Right ventricle myocardium inferior (tissue), 1 donor: ENCODE measurements around the gene ADAT3. TPM values are rescaled to one million over a fixed set of nuclear protein-coding genes. Genes with fewer than 3 reads are reported as not detected.

ENCODE experiments used
- ATAC-seq: fragments of 200-7000 bp; cut with Tn5 transposase; one replicate; pipeline ENCODE4 v1.9.1; 2020; ENCODE audit warnings: mild to moderate bottlenecking, moderate library complexity
- DNase-seq: peaks from one replicate; pipeline ENCODE4 v3.0.0; 2021; ENCODE audit errors: missing footprints
- intact Hi-C: fragments of 100-400 bp; cut with DNase I; formaldehyde crosslinking; loops from one replicate; pipeline ENCODE4 v1.11.0; 2022
- long read RNA-seq: library from polyadenylated mRNA; unstranded; transcript quantifications from one replicate; pipeline ENCODE4 v2.0.0, GENCODE V29; 2021
- total RNA-seq: library from RNA; stranded (reverse); fragmentation: NEBNext Ultra II Directional; extraction: Animal tissue kit (Norgen Biotek cat#: 25700); gene quantifications from one replicate; pipeline ENCODE4 v1.2.1, GENCODE V29; 2021
- donor health status: DM: no; HTN: yes; CAD: no; lungs with severe emphysema.

The ADAT3 gene
- total RNA-seq, result 1.6 TPM
- long read RNA-seq, partial matches to known transcripts, result 0 of 2 reads
- long read RNA-seq, other reads (novel, unspliced or antisense), result 2 of 2 reads

GRCh38 chr19:1905110-1905862, at the start of gene ADAT3, which contains the start of gene SCAMP4:
Gene ADAT3, plus strand, starts transcription at chr19:1905399. Its CDS starts 6,649 bp downstream, at chr19:1912048.
Gene SCAMP4, plus strand, starts transcription at chr19:1905399. Its CDS starts 9,621 bp downstream, at chr19:1915020.
- DNase-seq (peak; percentile 100), ATAC-seq (peak; percentile 98)
- intact Hi-C loops, result no loop called here

GRCh38 chr19:1855828-1856255, 49.4 kb upstream of the ADAT3 start:
- ATAC-seq, result no peak

GRCh38 chr19:1856345-1856697, 48.9 kb upstream of the ADAT3 start:
- no peak for DNase-seq
- no peak for ATAC-seq
- intact Hi-C loops, result no loop called here

More at GRCh38 chr19:1855828-1856255, 49.4 kb upstream of the ADAT3 start:
- intact Hi-C loops, result no loop called here
- no peak for DNase-seq

- DNase-seq, result peak; percentile 92
- intact Hi-C loops, result no loop called here
- peak; percentile 23 for ATAC-seq
Measured at GRCh38 chr19:1856698-1857603, 48.2 kb upstream of the ADAT3 start.

DNA sequence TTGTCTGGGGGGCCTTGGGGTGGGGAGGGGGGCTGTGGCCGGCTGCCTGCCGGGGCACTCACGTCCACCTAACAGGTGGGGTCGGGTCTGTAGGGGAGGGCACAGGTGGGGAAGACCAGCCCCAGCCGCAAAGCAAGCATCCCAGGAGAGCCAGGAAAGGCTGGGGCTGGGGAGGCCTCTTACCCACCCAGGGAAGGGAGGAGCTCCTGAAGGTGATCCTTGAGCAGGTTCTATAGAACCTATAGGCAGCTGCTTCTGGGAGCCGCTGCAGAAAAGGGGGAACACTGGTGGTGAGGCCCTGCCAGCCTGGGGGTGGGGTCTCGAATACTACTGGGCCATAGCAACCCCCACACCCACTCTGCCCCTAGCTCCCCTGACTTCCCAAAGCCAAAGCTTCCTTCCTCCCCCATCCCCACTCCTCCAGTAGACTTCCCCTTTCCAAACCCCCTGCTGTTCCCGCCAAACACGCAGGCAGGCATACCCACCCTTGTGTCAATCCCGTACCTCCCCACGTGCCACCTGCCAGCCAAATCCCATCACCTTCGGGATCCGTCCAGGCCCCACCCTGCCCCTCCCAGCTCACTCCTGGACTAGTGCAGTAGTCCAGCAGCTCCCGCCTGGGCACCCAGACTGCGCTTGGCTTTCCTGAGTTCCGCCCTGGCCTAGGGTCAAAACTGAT, 47.4 kb upstream of the ADAT3 start:
- intact Hi-C loops, result no loop called here
- ATAC-seq, result no peak
- DNase-seq, result peak; percentile 62

DNA sequence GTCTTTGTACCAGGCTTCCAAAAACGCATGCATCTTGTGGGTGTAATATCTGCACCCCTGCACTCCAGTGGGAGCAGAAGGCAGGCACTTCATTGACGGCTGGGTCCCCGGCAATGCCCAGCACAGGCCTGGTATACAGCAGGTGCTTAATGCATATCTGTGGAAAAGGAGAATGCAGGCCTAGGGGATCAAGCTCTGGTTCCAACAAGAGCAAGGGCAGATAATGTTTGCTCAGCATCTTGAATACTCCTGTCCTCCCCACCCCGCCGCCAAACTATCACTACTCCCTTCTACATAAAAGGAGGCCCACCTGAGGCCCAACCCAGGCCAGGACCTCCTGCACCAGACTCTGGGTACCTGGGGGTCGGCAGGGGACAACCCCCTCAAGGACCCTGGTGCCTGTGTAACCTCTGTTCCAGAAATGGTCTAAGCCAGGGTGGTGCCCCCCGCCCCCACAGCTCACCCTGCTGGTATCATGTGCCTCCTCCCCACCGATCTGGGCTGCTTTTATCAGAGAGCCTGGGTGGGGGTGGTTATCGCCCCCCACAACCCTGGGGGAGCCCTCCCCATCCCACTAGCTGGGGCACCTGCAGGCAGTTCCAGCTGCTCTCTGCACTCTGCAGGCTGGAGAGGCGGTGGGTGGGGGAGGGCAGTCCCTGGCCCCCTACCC, 46.7 kb upstream of the ADAT3 start:
- intact Hi-C loops, result no loop called here
- ATAC-seq (no peak), DNase-seq (no peak)

- ATAC-seq, result no peak
- DNase-seq, result no peak
- intact Hi-C loops, result no loop called here
Measured at GRCh38 chr19:1859331-1859781, 45.8 kb upstream of the ADAT3 start.

- intact Hi-C loops, result no loop called here
Measured at GRCh38 chr19:1860042-1860775, 45.0 kb upstream of the ADAT3 start.

DNA sequence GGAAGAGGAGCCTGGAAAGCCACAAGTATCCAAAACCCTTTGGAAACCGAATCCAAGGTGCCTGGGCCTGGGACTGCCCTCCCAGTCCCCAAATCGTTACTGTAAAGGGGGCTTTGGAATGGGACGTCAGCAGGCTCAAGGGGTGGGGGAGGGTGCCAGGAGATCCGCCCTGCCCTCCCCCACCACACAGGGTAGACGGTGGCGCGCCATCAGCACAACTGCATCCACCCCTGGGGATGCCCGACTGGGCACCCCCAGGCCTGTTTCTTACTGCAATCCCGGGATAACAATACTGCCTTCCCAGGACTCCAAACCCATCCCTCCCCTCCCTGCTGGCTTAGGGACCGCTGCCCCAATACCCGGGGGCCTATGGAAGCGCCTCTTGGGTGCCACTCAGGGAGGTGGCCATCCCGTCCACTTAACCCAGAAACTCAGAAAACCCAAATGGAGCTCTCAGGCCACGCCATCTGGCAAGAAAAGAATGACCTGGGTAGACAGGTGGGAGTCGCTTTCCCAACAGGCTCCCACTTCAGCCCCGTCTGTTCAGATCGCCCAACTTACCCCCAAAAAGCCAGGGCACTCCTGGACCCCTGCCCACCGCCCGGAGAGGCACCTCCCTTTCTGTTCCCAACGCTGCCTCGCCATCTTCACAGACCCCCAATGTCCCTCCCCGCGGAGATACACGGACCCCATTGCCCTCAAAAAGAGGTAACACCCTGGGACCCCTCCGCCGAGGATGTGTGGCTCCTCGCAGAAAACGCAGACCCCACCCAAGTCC, 44.2 kb upstream of the ADAT3 start:
- DNase-seq (no peak), ATAC-seq (no peak)
- intact Hi-C loops, result no loop called here

More at GRCh38 chr19:1860042-1860775, 45.0 kb upstream of the ADAT3 start:
- DNase-seq, result no peak
- ATAC-seq, result no peak

GRCh38 chr19:1861599-1862031, 43.6 kb upstream of the ADAT3 start:
- ATAC-seq (no peak), DNase-seq (no peak)
- intact Hi-C loops, result no loop called here

GRCh38 chr19:1862068-1862423, 43.2 kb upstream of the ADAT3 start:
- intact Hi-C loops, result no loop called here
- DNase-seq, result no peak
- ATAC-seq, result no peak

DNA sequence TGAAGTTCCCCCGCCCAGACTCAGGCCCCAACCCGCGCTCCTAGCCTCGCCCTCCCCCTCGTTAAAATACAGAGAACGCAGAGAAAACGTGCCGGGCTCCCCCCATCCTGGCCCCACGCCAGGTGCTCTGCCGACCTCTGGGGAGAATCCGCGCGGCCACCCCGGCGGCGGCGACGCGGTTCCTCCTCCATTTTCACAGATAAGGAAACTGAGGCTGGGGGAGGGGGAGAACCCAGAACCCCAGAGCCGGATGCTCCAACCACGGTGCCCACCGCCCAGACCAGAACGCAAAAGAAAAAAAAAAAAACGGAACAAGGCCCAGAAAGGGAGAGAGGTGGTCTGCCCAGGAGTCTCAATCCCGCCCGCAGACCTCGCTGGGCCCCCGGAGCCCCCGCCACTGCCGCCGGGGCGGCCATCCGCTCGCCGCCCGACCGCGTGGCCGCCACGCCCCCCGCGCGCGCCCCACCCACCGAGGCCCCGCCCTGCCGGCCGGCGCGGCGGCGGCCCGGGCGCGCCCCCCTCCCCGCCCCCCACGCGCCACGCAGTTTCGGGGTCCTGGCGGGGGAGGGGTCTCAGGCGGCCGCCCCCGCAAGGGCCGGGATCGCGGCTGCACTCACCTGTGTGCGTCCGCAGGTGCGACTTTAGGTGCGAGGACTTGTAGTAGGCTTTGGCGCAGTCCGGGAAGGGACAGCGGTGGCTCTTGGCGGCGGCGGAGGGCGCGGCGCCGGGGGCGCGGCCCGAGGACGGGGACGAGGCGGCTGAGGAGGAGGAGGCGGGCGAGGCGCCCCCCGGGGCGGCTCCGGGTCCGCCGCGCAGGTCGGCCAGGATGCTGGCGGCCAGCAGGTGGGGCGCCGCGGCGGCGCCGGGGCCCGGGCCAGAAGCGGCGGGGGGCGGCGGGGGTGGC, 42.5 kb upstream of the ADAT3 start:
- intact Hi-C loops, result no loop called here

GRCh38 chr19:1863328-1863637, 41.9 kb upstream of the ADAT3 start, which contains the start of gene KLF16:
Gene KLF16, minus strand, starts transcription at chr19:1863579. Its CDS starts 82 bp downstream, at chr19:1863497.
- no peak for ATAC-seq
- no peak for DNase-seq
- intact Hi-C loops, result no loop called here

More for the DNA sequence above, 42.5 kb upstream of the ADAT3 start:
- DNase-seq (no peak), ATAC-seq (no peak)

- intact Hi-C loops, result loop anchor here (2.0 kb wide), 1 partner anchor 65 kb away; no protein-coding TSS in a partner anchor
- peak; percentile 86 for ATAC-seq
- peak; percentile 96 for DNase-seq
Measured at GRCh38 chr19:1863638-1864479, 41.3 kb upstream of the ADAT3 start.

DNA sequence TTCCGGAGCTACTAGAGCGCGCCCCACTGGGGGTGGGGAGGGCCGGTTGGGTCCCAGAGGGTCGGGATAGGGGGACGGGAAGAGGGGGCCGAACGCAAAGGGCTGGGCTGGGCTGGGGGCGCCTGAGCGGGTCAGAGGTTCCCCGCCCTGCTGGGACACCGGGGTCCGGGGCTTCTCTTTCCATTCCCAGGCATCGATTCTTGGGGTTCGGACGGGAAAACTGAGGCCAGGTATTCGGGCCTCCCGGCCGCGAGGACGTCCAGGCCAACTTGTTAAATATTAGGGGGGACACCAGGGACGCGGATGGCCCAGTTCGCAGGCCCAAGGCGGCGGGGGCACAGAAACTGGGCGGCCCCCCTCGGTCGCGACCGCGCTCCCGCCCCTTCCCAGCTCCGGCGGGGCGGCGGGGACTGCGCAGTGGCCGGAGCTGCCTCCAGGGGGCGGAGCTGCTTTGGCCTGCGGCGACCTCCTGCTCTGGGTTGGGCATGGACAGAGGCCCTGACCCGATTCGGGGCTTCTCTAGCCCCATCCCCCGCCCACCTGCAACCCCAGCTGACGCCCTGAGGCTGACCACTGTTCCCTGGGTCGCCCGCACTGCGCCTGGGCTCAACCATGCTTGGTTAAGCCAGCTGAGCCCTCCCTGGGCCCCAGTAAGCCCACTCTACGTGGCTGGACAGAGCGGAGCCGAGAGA, 40.6 kb upstream of the ADAT3 start:
- intact Hi-C loops, result loop anchor here (2.0 kb wide), 1 partner anchor 64 kb away; no protein-coding TSS in a partner anchor
- DNase-seq (peak; percentile 91), ATAC-seq (peak; percentile 72)
